ENCODE results near the gene PRSS56.

- TF ChIP-seq CTCF (conservative IDR thresholded peaks at IDR 0.05 in 1 of 2, IDR thresholded peaks at IDR 0.05 in 1 of 2; ENCODE audit: low read depth in 1 of 2, low read length in 2 of 2) (no peak), EZH2 (IDR thresholded peaks at IDR 0.05; ENCODE audit: low read length, missing control alignments) (no peak)
Measured at GRCh38 chr2:232491139-232491780, 28.9 kb upstream of the PRSS56 start.

Measured in fibroblast of lung (primary cell).